Liver (tissue), 9 donors: Measurements from ENCODE around the gene NDFIP1. TPM values are rescaled to one million over a fixed set of nuclear protein-coding genes. Genes with fewer than 3 reads are reported as not detected.

Experiments used
- DNase-seq: peaks from one replicate; pipeline ENCODE4 v3.0.0-alpha.2; 2017; ENCODE audit warnings: low spot score
- H3K27ac ChIP-seq, 2 donors: one replicate each; pipeline ENCODE4 v1.7.0; 2013; ENCODE audit warnings: inconsistent platforms in 2 of 2, low read length in 2 of 2, control low read depth in 1 of 2, low read depth in 1 of 2, mild to moderate bottlenecking in 1 of 2
- H3K27me3 ChIP-seq, 4 donors: one replicate each; pipeline versions ENCODE4 v1.6.1 to v1.7.0; 2013; ENCODE audit warnings: low read length in 3 of 4, inconsistent platforms in 1 of 4, mild to moderate bottlenecking in 1 of 4, moderate library complexity in 1 of 4; ENCODE audit not compliant: control insufficient read depth in 4 of 4, insufficient read depth in 4 of 4
- H3K36me3 ChIP-seq, 4 donors: one replicate each; pipeline versions ENCODE4 v1.6.1 to v1.7.0; 2013; ENCODE audit warnings: low read length in 3 of 4, mild to moderate bottlenecking in 3 of 4, low read depth in 1 of 4, moderate library complexity in 1 of 4; ENCODE audit not compliant: control insufficient read depth in 4 of 4, insufficient read depth in 3 of 4
- H3K4me1 ChIP-seq, 4 donors: one replicate each; pipeline versions ENCODE4 v1.6.1 to v1.7.0; 2013; ENCODE audit warnings: low read length in 3 of 4, mild to moderate bottlenecking in 3 of 4, moderate library complexity in 1 of 4; ENCODE audit not compliant: control insufficient read depth in 4 of 4, insufficient read depth in 4 of 4
- H3K4me3 ChIP-seq, 3 donors: one replicate each; pipeline versions ENCODE4 v1.6.1 to v1.7.0; 2013; ENCODE audit warnings: low read length in 3 of 3, control low read depth in 1 of 3, low read depth in 1 of 3, mild to moderate bottlenecking in 1 of 3
- H3K9ac ChIP-seq, 2 donors: one replicate each; pipeline ENCODE4 v1.7.0; 2013; ENCODE audit warnings: low read length in 2 of 2, mild to moderate bottlenecking in 2 of 2, moderate library complexity in 2 of 2, control low read depth in 1 of 2, low read depth in 1 of 2
- H3K9me3 ChIP-seq, 4 donors: one replicate each; pipeline versions ENCODE4 v1.6.1 to v1.7.0; 2013; ENCODE audit warnings: low read length in 3 of 4; ENCODE audit not compliant: control insufficient read depth in 4 of 4
- FOXA1 ChIP-seq: IDR thresholded peaks from 2 replicates; pipeline ENCODE4 v1.6.1; 2016; ENCODE audit warnings: antibody characterized with exemption
- FOXA2 ChIP-seq: IDR thresholded peaks from 2 replicates; pipeline ENCODE4 v1.6.1; 2016; ENCODE audit warnings: antibody characterized with exemption
- GABPA ChIP-seq, 2 donors: IDR thresholded peaks in 1 of 2; conservative IDR thresholded peaks in 1 of 2; 2 replicates each; pipeline ENCODE4 v1.6.1; 2016; ENCODE audit warnings: antibody characterized with exemption in 2 of 2, mild to moderate bottlenecking in 1 of 2, moderate library complexity in 1 of 2
- HNF4A ChIP-seq, 2 donors: conservative IDR thresholded peaks; 2 replicates each; pipeline ENCODE4 v1.6.1; 2016; ENCODE audit warnings: antibody characterized with exemption in 2 of 2, mild to moderate bottlenecking in 2 of 2
- HNF4G ChIP-seq: IDR thresholded peaks from 2 replicates; pipeline ENCODE4 v1.6.1; 2016; ENCODE audit warnings: antibody characterized with exemption
- JUND ChIP-seq, 2 donors: IDR thresholded peaks; 2 replicates each; pipeline ENCODE4 v1.6.1; 2016; ENCODE audit warnings: antibody characterized with exemption in 2 of 2
- NR2F2 ChIP-seq: IDR thresholded peaks from 2 replicates; pipeline ENCODE4 v1.6.1; 2016; ENCODE audit warnings: antibody characterized with exemption
- RAD21 ChIP-seq, 2 donors: IDR thresholded peaks; 2 replicates each; pipeline ENCODE4 v1.6.1; 2016; ENCODE audit warnings: antibody characterized with exemption in 2 of 2, mild to moderate bottlenecking in 2 of 2
- RXRA ChIP-seq, 2 donors: IDR thresholded peaks; 2 replicates each; pipeline ENCODE4 v1.6.1; 2017 to 2018; ENCODE audit warnings: antibody characterized with exemption in 2 of 2, mild to moderate bottlenecking in 1 of 2
- SP1 ChIP-seq: IDR thresholded peaks from 2 replicates; pipeline ENCODE4 v1.6.1; 2018; ENCODE audit warnings: antibody characterized with exemption, mild to moderate bottlenecking
- TAF1 ChIP-seq: conservative IDR thresholded peaks from 2 replicates; pipeline ENCODE4 v1.6.1; 2016; ENCODE audit warnings: antibody characterized with exemption, mild to moderate bottlenecking
- YY1 ChIP-seq: IDR thresholded peaks from 2 replicates; pipeline ENCODE4 v1.6.1; 2016; ENCODE audit warnings: antibody characterized with exemption, mild to moderate bottlenecking
- WGBS: extraction: QIAGEN DNeasy Blood & Tissue Kit; methylation state at CpG from one replicate; pipeline ENCODE4 v1.1.7; 2013; 5-methylcytosine and 5-hydroxymethylcytosine counted together
- polyA plus RNA-seq, 2 donors: library from polyadenylated mRNA; stranded (reverse) in 1 of 2; unstranded in 1 of 2; fragments of 200-250 nt in 1 of 2; fragments of >200 nt in 1 of 2; fragmentation: Nextera tagmentation in 1 of 2; extraction: Ambion mirVana in 1 of 2; gene quantifications; one replicate each; pipeline versions ENCODE4 v1.2.1 to v1.2.3, GENCODE V29; 2013 to 2015
- total RNA-seq, 2 donors: library from RNA; depleted of rRNA; stranded (reverse); fragments of >200 nt; gene quantifications; one replicate each; pipeline ENCODE4 v1.2.3, GENCODE V29; 2014
- TF ChIP-seq, protein P1 (sequence below): IDR thresholded peaks from 2 replicates; pipeline ENCODE4 v1.6.1; 2016; ENCODE audit warnings: antibody characterized with exemption
- TF ChIP-seq, protein P2 (sequence below): fragments of 150-350 bp; IDR thresholded peaks from 2 replicates; pipeline ENCODE4 v1.5.1; 2017; ENCODE audit warnings: improper control_type of control experiment, low read depth, low read length; ENCODE audit not compliant: missing input control
- TF ChIP-seq, protein P3 (sequence below): IDR thresholded peaks from 2 replicates; pipeline ENCODE4 v1.6.1; 2016; ENCODE audit warnings: antibody characterized with exemption
- TF ChIP-seq, protein P4 (sequence below): IDR thresholded peaks from 2 replicates; pipeline ENCODE4 v1.6.1; 2016; ENCODE audit warnings: antibody characterized with exemption
- TF ChIP-seq, protein P5 (sequence below): IDR thresholded peaks from 2 replicates; pipeline ENCODE4 v1.6.1; 2016; ENCODE audit warnings: antibody characterized with exemption, mild to moderate bottlenecking
- donor health status: healthy.
- donor health status: healthy.
- donor health status: healthy.
- donor health status: healthy.
- donor health status: healthy.

NDFIP1 gene
- total and polyA plus RNA-seq, 4 donors, result 43.5 to 68.1 (median 57.1) TPM

DNA sequence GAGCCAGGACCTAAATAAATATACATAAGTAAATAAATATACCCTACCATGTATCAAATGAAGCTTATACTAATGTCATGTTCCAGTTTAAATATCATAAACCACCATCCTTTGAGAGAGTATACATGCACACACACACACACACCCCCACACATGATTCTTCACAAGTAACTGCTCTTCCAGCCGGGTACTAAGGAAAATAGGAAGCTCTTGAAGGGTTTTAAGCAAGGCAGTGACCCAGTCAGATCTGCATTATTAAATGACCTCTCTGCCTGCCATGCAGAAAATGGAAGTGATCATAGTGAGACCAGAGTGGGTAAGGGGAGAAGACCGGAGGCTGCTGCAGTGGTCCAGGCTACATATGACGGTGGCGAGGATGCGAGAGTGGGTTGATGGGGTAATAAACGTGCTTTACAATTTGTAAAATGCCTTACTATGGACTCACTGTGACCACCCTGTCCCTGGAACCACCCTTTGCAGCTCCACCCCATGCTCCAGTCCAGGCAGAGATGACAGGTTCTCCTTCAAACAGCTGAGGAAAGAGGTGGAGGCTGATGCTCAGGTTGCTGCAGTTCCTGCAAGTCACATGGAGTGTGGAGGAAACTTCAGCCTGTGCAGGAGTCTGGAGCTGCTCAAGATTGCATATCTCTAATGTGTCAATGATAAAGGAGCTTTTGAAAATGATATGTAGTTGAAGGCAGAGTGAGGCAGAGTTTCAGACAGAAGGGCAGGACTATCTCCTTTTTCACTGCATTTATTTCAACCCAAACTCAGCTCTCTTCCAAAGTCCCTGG, 38.8 kb upstream of the NDFIP1 start:
- Histone ChIP-seq H3K9me3 (no peaks in the 10 kb centered on the region), H3K4me1 (no peaks in the 10 kb centered on the region), H3K4me3 (no peak overlapping the region), H3K27ac (no peak overlapping the region), H3K36me3 (no peaks in the 10 kb centered on the region), H3K9ac (no peak overlapping the region), H3K27me3 (no peaks in the 10 kb centered on the region)
- no peak for TF ChIP-seq JUND (IDR thresholded peaks at IDR 0.05)
- TF ChIP-seq, protein P1, sequence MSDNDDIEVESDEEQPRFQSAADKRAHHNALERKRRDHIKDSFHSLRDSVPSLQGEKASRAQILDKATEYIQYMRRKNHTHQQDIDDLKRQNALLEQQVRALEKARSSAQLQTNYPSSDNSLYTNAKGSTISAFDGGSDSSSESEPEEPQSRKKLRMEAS, result no peak
- no peak for TF ChIP-seq RXRA (IDR thresholded peaks at IDR 0.05)
- TF ChIP-seq HNF4G, result no peak
- TF ChIP-seq FOXA2, result no peak
- TF ChIP-seq YY1, result no peak
- TF ChIP-seq, protein P2, sequence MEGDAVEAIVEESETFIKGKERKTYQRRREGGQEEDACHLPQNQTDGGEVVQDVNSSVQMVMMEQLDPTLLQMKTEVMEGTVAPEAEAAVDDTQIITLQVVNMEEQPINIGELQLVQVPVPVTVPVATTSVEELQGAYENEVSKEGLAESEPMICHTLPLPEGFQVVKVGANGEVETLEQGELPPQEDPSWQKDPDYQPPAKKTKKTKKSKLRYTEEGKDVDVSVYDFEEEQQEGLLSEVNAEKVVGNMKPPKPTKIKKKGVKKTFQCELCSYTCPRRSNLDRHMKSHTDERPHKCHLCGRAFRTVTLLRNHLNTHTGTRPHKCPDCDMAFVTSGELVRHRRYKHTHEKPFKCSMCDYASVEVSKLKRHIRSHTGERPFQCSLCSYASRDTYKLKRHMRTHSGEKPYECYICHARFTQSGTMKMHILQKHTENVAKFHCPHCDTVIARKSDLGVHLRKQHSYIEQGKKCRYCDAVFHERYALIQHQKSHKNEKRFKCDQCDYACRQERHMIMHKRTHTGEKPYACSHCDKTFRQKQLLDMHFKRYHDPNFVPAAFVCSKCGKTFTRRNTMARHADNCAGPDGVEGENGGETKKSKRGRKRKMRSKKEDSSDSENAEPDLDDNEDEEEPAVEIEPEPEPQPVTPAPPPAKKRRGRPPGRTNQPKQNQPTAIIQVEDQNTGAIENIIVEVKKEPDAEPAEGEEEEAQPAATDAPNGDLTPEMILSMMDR, result no peak
- TF ChIP-seq, protein P3, sequence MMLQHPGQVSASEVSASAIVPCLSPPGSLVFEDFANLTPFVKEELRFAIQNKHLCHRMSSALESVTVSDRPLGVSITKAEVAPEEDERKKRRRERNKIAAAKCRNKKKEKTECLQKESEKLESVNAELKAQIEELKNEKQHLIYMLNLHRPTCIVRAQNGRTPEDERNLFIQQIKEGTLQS, result no peak
- TF ChIP-seq GABPA (IDR thresholded peaks at IDR 0.05 in 1 of 2, conservative IDR thresholded peaks at IDR 0.05 in 1 of 2), result no peak
- TF ChIP-seq NR2F2, result no peak
- TF ChIP-seq FOXA1, result no peak
- TF ChIP-seq, protein P4, sequence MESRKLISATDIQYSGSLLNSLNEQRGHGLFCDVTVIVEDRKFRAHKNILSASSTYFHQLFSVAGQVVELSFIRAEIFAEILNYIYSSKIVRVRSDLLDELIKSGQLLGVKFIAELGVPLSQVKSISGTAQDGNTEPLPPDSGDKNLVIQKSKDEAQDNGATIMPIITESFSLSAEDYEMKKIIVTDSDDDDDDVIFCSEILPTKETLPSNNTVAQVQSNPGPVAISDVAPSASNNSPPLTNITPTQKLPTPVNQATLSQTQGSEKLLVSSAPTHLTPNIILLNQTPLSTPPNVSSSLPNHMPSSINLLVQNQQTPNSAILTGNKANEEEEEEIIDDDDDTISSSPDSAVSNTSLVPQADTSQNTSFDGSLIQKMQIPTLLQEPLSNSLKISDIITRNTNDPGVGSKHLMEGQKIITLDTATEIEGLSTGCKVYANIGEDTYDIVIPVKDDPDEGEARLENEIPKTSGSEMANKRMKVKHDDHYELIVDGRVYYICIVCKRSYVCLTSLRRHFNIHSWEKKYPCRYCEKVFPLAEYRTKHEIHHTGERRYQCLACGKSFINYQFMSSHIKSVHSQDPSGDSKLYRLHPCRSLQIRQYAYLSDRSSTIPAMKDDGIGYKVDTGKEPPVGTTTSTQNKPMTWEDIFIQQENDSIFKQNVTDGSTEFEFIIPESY, result no peak
- no peak for TF ChIP-seq SP1
- TF ChIP-seq, protein P5, sequence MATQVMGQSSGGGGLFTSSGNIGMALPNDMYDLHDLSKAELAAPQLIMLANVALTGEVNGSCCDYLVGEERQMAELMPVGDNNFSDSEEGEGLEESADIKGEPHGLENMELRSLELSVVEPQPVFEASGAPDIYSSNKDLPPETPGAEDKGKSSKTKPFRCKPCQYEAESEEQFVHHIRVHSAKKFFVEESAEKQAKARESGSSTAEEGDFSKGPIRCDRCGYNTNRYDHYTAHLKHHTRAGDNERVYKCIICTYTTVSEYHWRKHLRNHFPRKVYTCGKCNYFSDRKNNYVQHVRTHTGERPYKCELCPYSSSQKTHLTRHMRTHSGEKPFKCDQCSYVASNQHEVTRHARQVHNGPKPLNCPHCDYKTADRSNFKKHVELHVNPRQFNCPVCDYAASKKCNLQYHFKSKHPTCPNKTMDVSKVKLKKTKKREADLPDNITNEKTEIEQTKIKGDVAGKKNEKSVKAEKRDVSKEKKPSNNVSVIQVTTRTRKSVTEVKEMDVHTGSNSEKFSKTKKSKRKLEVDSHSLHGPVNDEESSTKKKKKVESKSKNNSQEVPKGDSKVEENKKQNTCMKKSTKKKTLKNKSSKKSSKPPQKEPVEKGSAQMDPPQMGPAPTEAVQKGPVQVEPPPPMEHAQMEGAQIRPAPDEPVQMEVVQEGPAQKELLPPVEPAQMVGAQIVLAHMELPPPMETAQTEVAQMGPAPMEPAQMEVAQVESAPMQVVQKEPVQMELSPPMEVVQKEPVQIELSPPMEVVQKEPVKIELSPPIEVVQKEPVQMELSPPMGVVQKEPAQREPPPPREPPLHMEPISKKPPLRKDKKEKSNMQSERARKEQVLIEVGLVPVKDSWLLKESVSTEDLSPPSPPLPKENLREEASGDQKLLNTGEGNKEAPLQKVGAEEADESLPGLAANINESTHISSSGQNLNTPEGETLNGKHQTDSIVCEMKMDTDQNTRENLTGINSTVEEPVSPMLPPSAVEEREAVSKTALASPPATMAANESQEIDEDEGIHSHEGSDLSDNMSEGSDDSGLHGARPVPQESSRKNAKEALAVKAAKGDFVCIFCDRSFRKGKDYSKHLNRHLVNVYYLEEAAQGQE, result no peak
- no peak for TF ChIP-seq RAD21 (IDR thresholded peaks at IDR 0.05)
- DNase-seq, result no peak
- 87% methylated on average over 6 of the region's 6 CpGs for WGBS

DNA sequence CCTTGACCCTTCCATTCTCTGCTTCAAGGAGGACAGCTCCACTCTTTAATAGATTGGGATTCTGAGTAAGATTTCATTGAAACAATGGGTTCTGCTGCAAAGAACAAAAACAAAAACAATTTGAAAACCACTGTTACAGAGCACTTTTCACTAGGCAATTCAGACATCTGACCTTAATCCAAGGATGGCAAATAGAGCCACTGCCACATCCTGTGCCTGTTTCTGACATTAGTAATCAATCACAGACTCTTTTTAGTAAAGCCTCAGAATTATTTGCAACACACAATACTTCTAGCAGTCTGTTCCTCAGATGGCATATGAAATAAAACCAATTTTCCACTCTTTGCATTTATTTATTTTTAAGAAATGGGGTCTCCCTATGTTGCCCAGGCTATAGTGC, 37.8 kb upstream of the NDFIP1 start:
- DNase-seq, result no peak
- H3K4me3 ChIP-seq, result no peak overlapping the region
- H3K4me1 ChIP-seq, result no peaks in the 10 kb centered on the region
- H3K9ac ChIP-seq, result no peak overlapping the region
- H3K27me3 ChIP-seq, result no peaks in the 10 kb centered on the region
- no peaks in the 10 kb centered on the region for H3K36me3 ChIP-seq
- no peaks in the 10 kb centered on the region for H3K9me3 ChIP-seq
- H3K27ac ChIP-seq, result no peak overlapping the region
- TF ChIP-seq NR2F2 (no peak), JUND (IDR thresholded peaks at IDR 0.05) (no peak), RAD21 (IDR thresholded peaks at IDR 0.05) (no peak), HNF4G (no peak), YY1 (no peak), TAF1 (no peak), GABPA (IDR thresholded peaks at IDR 0.05 in 1 of 2, conservative IDR thresholded peaks at IDR 0.05 in 1 of 2) (no peak), FOXA2 (no peak), HNF4A (conservative IDR thresholded peaks at IDR 0.05) (no peak), RXRA (IDR thresholded peaks at IDR 0.05) (no peak), SP1 (no peak)
- TF ChIP-seq, protein P2, result no peak
- TF ChIP-seq, protein P3, result no peak
- TF ChIP-seq, protein P1, result no peak
